Neuronal stem cell (in vitro differentiated cells): ENCODE measurements around the gene ZMYM2.

Experiments used
- DNase-seq: peaks from one replicate; pipeline ENCODE4 v3.0.0-alpha.2; 2013; ENCODE audit warnings: low spot score
- H2AFZ ChIP-seq: one replicate; pipeline ENCODE4 v1.6.1; 2013; ENCODE audit warnings: mild to moderate bottlenecking, low read length, inconsistent platforms
- H2AK5ac ChIP-seq: 2 replicates; pipeline ENCODE4 v1.6.1; 2013; ENCODE audit warnings: low read depth, mild to moderate bottlenecking, inconsistent platforms, low read length, moderate library complexity, mixed read lengths
- H2BK120ac ChIP-seq: 2 replicates; pipeline ENCODE4 v1.6.1; 2013; ENCODE audit warnings: low read depth, mild to moderate bottlenecking, inconsistent platforms, low read length, moderate library complexity, mixed read lengths
- H2BK12ac ChIP-seq: one replicate; pipeline ENCODE4 v1.6.1; 2013; ENCODE audit warnings: low read length, inconsistent platforms
- H2BK15ac ChIP-seq: 2 replicates; pipeline ENCODE4 v1.6.1; 2013; ENCODE audit warnings: mild to moderate bottlenecking, low read length, inconsistent platforms, mixed read lengths
- H2BK5ac ChIP-seq: one replicate; pipeline ENCODE4 v1.6.1; 2013; ENCODE audit warnings: inconsistent platforms, mild to moderate bottlenecking, low read length, moderate library complexity
- H3K14ac ChIP-seq: one replicate; pipeline ENCODE4 v1.6.1; 2013; ENCODE audit warnings: low read length, inconsistent platforms
- H3K18ac ChIP-seq: 2 replicates; pipeline ENCODE4 v1.6.1; 2013; ENCODE audit warnings: low read length, inconsistent platforms
- H3K23ac ChIP-seq: 2 replicates; pipeline ENCODE4 v1.6.1; 2013; ENCODE audit warnings: low read depth, mild to moderate bottlenecking, mixed read lengths, low read length, inconsistent platforms; ENCODE audit not compliant: poor library complexity
- H3K27ac ChIP-seq: replicated peaks from 3 replicates; pipeline ENCODE4 v1.5.1; 2013; ENCODE audit warnings: low read length, inconsistent platforms
- H3K27me3 ChIP-seq, 3 experiments: 2 replicates each; pipeline ENCODE4 v1.6.1; 2013; ENCODE audit warnings: low read length in 3 of 3, mild to moderate bottlenecking in 2 of 3, inconsistent platforms in 1 of 3, low read depth in 1 of 3, mixed read lengths in 1 of 3, moderate library complexity in 1 of 3; ENCODE audit not compliant: control insufficient read depth in 3 of 3, insufficient read depth in 3 of 3
- H3K36me3 ChIP-seq, 2 donors: replicated peaks in 1 of 2; 2 replicates each; pipeline ENCODE4 v1.6.1; 2013; ENCODE audit warnings: low read length in 2 of 2; ENCODE audit not compliant: control insufficient read depth in 2 of 2, insufficient read depth in 2 of 2
- H3K4ac ChIP-seq: 2 replicates; pipeline ENCODE4 v1.6.1; 2013; ENCODE audit warnings: inconsistent platforms, mild to moderate bottlenecking, low read length, moderate library complexity
- H3K4me1 ChIP-seq, 2 donors: 1 replicate in 1 of 2; 2 replicates in 1 of 2; pipeline ENCODE4 v1.6.1; 2013; ENCODE audit warnings: low read length in 2 of 2, low read depth in 1 of 2; ENCODE audit not compliant: control insufficient read depth in 2 of 2, insufficient read depth in 1 of 2
- H3K4me2 ChIP-seq: one replicate; pipeline ENCODE4 v1.6.1; 2013; ENCODE audit warnings: mild to moderate bottlenecking, low read length, inconsistent platforms; ENCODE audit not compliant: insufficient read depth, poor library complexity, severe bottlenecking
- H3K4me3 ChIP-seq, 2 donors: 2 replicates each; pipeline ENCODE4 v1.5.1; 2013; ENCODE audit warnings: low read length in 2 of 2, mild to moderate bottlenecking in 2 of 2, inconsistent platforms in 1 of 2, moderate library complexity in 1 of 2
- H3K79me1 ChIP-seq: one replicate; pipeline ENCODE4 v1.6.1; 2013; ENCODE audit warnings: low read depth, mild to moderate bottlenecking, inconsistent platforms, low read length, moderate library complexity
- H3K9ac ChIP-seq: one replicate; pipeline ENCODE4 v1.6.1; 2013; ENCODE audit warnings: mild to moderate bottlenecking, low read depth, low read length, inconsistent platforms; ENCODE audit not compliant: poor library complexity
- H3K9me3 ChIP-seq, 2 donors: replicated peaks in 1 of 2; 2 replicates each; pipeline versions ENCODE3 to v1.6.1; 2013; ENCODE audit warnings: low read length in 2 of 2, mild to moderate bottlenecking in 2 of 2, inconsistent platforms in 1 of 2, low read depth in 1 of 2, mixed read lengths in 1 of 2, moderate library complexity in 1 of 2; ENCODE audit not compliant: control insufficient read depth in 2 of 2, insufficient read depth in 1 of 2
- H4K8ac ChIP-seq: one replicate; pipeline ENCODE4 v1.6.1; 2013; ENCODE audit warnings: low read depth, mild to moderate bottlenecking, inconsistent platforms, low read length, moderate library complexity
- H4K91ac ChIP-seq: one replicate; pipeline ENCODE4 v1.6.1; 2013; ENCODE audit warnings: low read length, low read depth, mild to moderate bottlenecking, inconsistent platforms; ENCODE audit not compliant: poor library complexity
- WGBS, 2 donors: extraction: QIAGEN DNeasy Blood & Tissue Kit; methylation state at CpG; one replicate each; pipeline ENCODE4 v1.1.7; 2013; ENCODE audit warnings: missing lambda C conversion rate in 2 of 2, mixed read lengths in 1 of 2; ENCODE audit not compliant: insufficient read length in 2 of 2, insufficient replicate concordance in 1 of 2; ENCODE audit errors: extremely low coverage in 2 of 2; 5-methylcytosine and 5-hydroxymethylcytosine counted together

ZMYM2 gene

DNA sequence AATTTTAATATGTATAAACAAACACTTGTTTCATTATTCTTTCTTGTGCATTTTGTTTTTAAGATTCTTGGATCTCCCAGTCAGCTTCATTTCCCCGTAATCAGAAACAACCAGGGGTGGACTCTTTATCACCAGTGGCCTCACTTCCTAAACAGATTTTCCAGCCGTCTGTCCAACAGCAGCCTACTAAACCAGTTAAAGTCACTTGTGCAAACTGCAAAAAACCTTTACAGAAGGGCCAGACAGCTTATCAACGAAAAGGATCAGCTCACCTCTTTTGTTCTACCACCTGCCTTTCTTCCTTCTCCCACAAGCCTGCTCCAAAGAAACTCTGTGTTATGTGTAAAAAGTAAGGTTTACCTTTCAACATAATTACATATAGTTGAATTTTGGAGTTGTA is 44.3 kb downstream of the ZMYM2 start:
- Histone ChIP-seq H3K4ac (no peak overlapping the region), H4K8ac (no peak overlapping the region), H2AFZ (no peak overlapping the region), H3K14ac (no peak overlapping the region), H3K18ac (no peak overlapping the region), H3K4me2 (no peak overlapping the region), H3K4me1 (no peaks in the 10 kb centered on the region), H3K27me3 (no peaks in the 10 kb centered on the region), H3K36me3 (peaks cover 13 to 98% of the 10 kb centered on the region in 2 donors), H2BK15ac (no peak overlapping the region), H2BK12ac (no peak overlapping the region), H3K79me1 (peaks cover 2% of the 10 kb centered on the region), H3K9me3 (peaks cover 0 to 14% of the 10 kb centered on the region in 2 donors), H3K27ac (no peak overlapping the region), H2BK120ac (no peak overlapping the region), H2BK5ac (no peak overlapping the region), H4K91ac (no peak overlapping the region), H3K4me3 (no peak overlapping the region), H3K23ac (no peak overlapping the region), H2AK5ac (no peak overlapping the region), H3K9ac (no peak overlapping the region)
- no CpG with 5 or more reads among the region's 3 CpGs for WGBS, 2 donors
- no peak for DNase-seq

DNA sequence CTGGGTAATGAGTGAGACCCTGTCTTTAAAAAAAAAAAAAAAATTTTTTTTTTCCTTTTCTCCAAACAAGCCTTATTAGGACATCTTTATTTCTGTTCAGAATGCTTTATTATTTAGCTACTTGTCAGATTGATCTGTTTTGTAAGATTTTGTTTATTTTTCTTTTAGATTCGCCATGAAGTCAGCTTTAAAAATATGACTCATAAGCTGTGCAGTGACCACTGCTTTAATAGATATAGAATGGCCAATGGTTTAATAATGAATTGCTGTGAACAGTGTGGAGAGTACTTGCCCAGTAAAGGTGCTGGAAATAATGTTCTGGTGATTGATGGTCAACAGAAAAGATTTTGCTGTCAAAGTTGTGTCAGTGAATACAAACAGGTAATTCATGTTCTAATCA is 47.7 kb downstream of the ZMYM2 start:
- DNase-seq = no peak
- no peak overlapping the region for H2BK12ac ChIP-seq
- no peak overlapping the region for H3K18ac ChIP-seq
- peaks cover 20 to 99% of the 10 kb centered on the region in 2 donors for H3K36me3 ChIP-seq
- H3K23ac ChIP-seq = no peak overlapping the region
- no peak overlapping the region for H3K14ac ChIP-seq
- peaks cover 2% of the 10 kb centered on the region for H3K79me1 ChIP-seq
- no peak overlapping the region for H4K91ac ChIP-seq
- H3K4ac ChIP-seq = no peak overlapping the region
- H3K9me3 ChIP-seq = peaks cover 0 to 17% of the 10 kb centered on the region in 2 donors
- no peak overlapping the region for H2BK5ac ChIP-seq
- H3K27ac ChIP-seq = no peak overlapping the region
- no peak overlapping the region for H3K4me2 ChIP-seq
- no peak overlapping the region for H4K8ac ChIP-seq
- no peak overlapping the region for H2AFZ ChIP-seq
- no peak overlapping the region for H3K9ac ChIP-seq
- no CpG with 5 or more reads among the region's 1 CpG for whole genome bisulfite sequencing, 2 donors
- H3K4me1 ChIP-seq = no peaks in the 10 kb centered on the region
- H2BK15ac ChIP-seq = no peak overlapping the region
- no peak overlapping the region for H2BK120ac ChIP-seq
- no peak overlapping the region for H3K4me3 ChIP-seq
- H2AK5ac ChIP-seq = no peak overlapping the region
- no peaks in the 10 kb centered on the region for H3K27me3 ChIP-seq

DNA sequence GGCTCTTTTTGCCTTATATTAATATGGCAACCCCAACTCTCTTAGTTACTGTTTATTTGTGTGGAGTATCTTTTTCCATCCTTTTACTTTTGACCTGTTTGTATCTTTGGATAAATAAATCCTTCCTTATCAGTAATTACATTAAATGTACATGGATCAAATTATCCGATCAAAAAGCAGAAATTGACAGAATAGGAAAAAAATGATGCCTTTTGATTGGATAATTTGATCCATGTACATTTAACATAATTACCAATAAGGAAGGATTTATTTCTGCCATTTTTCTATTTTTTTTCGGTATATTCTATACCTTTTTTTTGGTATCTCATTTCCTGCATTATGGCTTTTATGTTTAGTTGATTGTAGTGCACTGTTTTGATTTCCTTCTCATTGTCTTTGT is 57.2 kb downstream of the ZMYM2 start:
- H3K23ac ChIP-seq = no peak overlapping the region
- no peak overlapping the region for H3K4ac ChIP-seq
- H2BK15ac ChIP-seq = no peak overlapping the region
- H3K14ac ChIP-seq = no peak overlapping the region
- no peak overlapping the region for H2BK120ac ChIP-seq
- no peak overlapping the region for H4K8ac ChIP-seq
- H2AK5ac ChIP-seq = no peak overlapping the region
- H3K4me2 ChIP-seq = no peak overlapping the region
- H3K18ac ChIP-seq = no peak overlapping the region
- peaks cover 1% of the 10 kb centered on the region for H3K79me1 ChIP-seq
- no peaks in the 10 kb centered on the region for H3K27me3 ChIP-seq
- no peak overlapping the region for H2AFZ ChIP-seq
- H3K4me1 ChIP-seq = no peaks in the 10 kb centered on the region
- peaks cover 1 to 58% of the 10 kb centered on the region in 2 donors for H3K9me3 ChIP-seq
- no peak overlapping the region for H3K9ac ChIP-seq
- no peak overlapping the region for H2BK12ac ChIP-seq
- no peak for DNase-seq
- no peak overlapping the region for H4K91ac ChIP-seq
- H3K4me3 ChIP-seq = no peak overlapping the region
- WGBS, 2 donors = no CpG with 5 or more reads among the region's 2 CpGs
- no peak overlapping the region for H2BK5ac ChIP-seq
- no peak overlapping the region for H3K27ac ChIP-seq
- peaks cover 1 to 93% of the 10 kb centered on the region in 2 donors for H3K36me3 ChIP-seq

DNA sequence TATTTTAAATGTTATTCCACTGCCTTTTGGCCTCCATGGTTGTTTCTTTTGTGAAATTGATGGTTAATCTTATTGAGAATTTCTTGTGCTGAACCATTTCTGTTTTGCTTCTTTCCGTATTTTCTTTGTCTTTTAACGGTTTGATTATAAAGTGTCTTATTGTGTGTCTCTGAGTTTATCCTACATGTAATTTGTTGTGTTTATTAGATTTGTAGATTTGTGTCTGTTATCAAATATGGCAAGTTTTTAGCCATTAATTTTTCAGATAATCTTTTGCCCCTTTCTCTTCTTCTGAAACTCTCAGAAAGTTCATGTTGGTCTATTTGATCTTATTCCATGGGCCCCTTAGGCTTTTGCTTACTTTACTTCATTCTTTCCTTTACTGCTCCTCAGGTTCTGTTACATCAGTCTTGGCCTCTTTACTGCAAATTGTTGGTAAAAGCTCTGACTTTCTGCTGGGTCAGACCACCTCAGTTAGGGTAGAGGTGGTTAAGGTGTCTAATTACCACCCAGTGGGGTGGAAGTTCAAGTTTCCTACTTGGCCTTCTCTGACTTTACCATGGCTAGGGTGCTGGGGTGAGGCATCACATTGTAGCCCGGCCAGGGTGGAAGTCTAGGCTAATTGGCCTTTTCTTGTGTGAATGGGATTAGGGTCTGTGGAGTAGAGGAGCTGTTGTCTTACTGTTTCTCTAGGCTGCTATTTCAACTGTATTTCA is 58.3 kb downstream of the ZMYM2 start:
- Histone ChIP-seq H3K4me2 (no peak overlapping the region), H2AK5ac (no peak overlapping the region), H2BK15ac (no peak overlapping the region), H3K9me3 (peaks cover 1 to 56% of the 10 kb centered on the region in 2 donors), H2AFZ (no peak overlapping the region), H4K91ac (no peak overlapping the region), H3K4ac (no peak overlapping the region), H2BK120ac (no peak overlapping the region), H3K27ac (no peak overlapping the region), H3K4me3 (peak overlapping the region in 1 of 2 donors; percentile 49), H3K23ac (no peak overlapping the region), H3K14ac (no peak overlapping the region), H3K4me1 (no peaks in the 10 kb centered on the region), H2BK5ac (no peak overlapping the region), H2BK12ac (no peak overlapping the region), H3K36me3 (peaks cover 5 to 92% of the 10 kb centered on the region in 2 donors), H4K8ac (no peak overlapping the region), H3K79me1 (peaks cover 1% of the 10 kb centered on the region), H3K18ac (no peak overlapping the region), H3K9ac (no peak overlapping the region), H3K27me3 (no peaks in the 10 kb centered on the region)
- no CpG with 5 or more reads among the region's 3 CpGs for WGBS, 2 donors
- no peak for DNase-seq
